Measurements from ENCODE around the gene RNASE9. TPM values are rescaled to one million over a fixed set of nuclear protein-coding genes. Genes with fewer than 3 reads are reported as not detected.

The RNASE9 gene
- total RNA-seq (ENCODE audit: low replicate concordance): not detected in 2 replicates
- long read RNA-seq: 0 reads

DNA sequence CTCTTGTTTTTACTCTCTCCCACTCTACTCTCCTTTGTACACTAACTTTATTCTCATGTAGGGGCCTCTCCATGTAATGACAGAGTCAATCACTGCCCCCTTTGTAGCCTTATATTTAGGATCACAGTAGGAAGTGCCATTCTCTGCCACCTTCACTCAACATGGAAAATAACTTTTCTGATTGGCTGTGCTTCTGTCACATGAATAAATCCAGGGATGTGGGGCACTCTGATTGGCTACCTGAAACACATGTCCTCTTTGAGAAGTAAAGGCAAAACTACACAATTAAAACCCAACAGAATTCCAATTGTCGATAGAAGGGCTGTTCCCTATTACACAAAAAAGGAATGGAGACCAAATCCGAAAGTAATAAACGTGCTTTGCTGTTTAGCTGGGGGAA is at the start of gene RNASE9:
Gene RNASE9 (minus strand): TSS at position 87 of the 400 bp plus-strand sequence.
- H3K27ac Mint-ChIP-seq: no peak within 1 kb of the TSS
- H3K36me3 Mint-ChIP-seq: no peaks in the 10 kb centered on the region
- H3K27me3 Mint-ChIP-seq: no peaks in the 10 kb centered on the region
- H3K4me3 Mint-ChIP-seq: no peak within 1 kb of the TSS
- no peaks in the 10 kb centered on the region for H3K9me3 Mint-ChIP-seq
- TF ChIP-seq, protein P1, sequence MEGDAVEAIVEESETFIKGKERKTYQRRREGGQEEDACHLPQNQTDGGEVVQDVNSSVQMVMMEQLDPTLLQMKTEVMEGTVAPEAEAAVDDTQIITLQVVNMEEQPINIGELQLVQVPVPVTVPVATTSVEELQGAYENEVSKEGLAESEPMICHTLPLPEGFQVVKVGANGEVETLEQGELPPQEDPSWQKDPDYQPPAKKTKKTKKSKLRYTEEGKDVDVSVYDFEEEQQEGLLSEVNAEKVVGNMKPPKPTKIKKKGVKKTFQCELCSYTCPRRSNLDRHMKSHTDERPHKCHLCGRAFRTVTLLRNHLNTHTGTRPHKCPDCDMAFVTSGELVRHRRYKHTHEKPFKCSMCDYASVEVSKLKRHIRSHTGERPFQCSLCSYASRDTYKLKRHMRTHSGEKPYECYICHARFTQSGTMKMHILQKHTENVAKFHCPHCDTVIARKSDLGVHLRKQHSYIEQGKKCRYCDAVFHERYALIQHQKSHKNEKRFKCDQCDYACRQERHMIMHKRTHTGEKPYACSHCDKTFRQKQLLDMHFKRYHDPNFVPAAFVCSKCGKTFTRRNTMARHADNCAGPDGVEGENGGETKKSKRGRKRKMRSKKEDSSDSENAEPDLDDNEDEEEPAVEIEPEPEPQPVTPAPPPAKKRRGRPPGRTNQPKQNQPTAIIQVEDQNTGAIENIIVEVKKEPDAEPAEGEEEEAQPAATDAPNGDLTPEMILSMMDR (conservative IDR thresholded peaks at IDR 0.05): no peak
- DNase-seq (ENCODE audit: extremely low spot score, unreplicated experiment): no peak
- H3K4me1 Mint-ChIP-seq (ENCODE audit: unreplicated experiment): peaks cover 10% of the 10 kb centered on the region

DNA sequence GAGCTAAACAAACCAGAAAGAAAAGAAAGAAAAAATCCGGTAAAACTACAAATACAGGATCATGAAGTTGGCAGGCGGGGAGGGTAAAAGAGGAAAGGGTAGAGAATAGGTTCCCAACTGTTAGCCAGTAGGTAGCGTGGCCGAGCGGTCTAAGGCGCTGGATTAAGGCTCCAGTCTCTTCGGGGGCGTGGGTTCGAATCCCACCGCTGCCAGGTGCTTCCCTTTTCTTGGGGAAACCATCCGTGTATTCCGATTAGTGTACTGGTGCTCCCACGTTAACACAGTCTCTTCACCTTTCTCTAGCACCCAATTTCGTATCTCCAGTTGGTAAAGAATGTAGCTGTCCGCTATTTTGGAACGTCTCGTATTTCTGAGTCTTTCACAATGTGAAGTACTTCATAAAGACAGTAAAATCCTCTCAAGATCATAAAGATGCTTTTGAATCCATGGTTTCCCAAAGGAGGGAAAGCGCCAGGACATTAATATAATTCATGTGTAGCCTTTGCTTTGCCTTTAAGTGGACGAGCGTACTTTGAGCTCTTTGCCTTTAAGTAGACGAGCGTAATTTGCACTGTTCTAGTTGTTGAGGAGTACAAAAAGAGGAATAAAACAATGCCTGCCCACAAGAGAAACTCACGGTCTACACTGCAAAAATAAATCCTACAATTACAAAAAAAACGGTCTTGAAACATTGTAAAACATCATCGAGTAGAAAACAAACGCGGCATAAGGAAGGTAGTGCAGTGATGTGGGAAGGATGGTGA is 49.3 kb upstream of the RNASE9 start:
- Mint-ChIP-seq H3K27me3 (peaks cover 2% of the 10 kb centered on the region), H3K36me3 (no peaks in the 10 kb centered on the region), H3K9me3 (no peaks in the 10 kb centered on the region), H3K4me3 (no peak overlapping the region), H3K4me1 (ENCODE audit: unreplicated experiment) (peaks cover 5% of the 10 kb centered on the region), H3K27ac (no peak overlapping the region)
- TF ChIP-seq, protein P1 (conservative IDR thresholded peaks at IDR 0.05): no peak
- no peak for DNase-seq (ENCODE audit: extremely low spot score, unreplicated experiment)

DNA sequence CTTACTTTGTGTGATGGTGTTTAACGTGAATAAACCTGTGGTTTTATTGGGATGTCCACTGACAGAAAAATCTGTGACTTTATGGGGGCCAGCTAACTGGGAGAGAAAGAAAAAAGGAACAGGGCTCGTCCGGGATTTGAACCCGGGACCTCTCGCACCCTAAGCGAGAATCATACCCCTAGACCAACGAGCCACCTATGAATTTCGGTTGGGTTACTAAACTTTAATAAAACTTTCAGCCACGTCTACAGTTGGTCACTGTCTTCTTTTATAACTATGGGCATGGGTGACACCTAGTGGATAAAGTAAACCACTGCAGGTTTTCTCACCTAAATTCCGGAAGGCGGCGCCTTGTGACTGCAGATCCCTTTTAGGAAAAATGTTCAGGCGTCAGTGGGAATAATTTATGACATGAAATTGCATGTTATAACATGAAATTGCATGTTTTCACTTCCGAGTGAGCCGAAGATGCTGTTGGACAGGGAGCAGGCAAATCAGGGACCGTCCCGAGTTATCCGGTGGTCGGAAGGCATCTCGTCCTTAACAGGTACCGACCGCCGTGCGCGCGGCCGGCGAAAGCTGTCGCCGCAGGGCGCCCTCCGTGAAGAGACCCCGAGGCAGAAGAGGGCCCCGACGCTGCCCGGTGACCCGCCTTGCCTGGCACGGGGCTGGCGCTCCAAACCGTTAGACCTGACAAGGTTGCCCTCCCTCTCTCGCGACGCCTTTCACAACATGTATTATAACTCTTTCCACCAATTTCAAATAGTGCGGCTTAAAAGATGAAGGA is 48.6 kb upstream of the RNASE9 start:
- no peak overlapping the region for H3K4me3 Mint-ChIP-seq
- DNase-seq (ENCODE audit: extremely low spot score, unreplicated experiment): no peak

DNA sequence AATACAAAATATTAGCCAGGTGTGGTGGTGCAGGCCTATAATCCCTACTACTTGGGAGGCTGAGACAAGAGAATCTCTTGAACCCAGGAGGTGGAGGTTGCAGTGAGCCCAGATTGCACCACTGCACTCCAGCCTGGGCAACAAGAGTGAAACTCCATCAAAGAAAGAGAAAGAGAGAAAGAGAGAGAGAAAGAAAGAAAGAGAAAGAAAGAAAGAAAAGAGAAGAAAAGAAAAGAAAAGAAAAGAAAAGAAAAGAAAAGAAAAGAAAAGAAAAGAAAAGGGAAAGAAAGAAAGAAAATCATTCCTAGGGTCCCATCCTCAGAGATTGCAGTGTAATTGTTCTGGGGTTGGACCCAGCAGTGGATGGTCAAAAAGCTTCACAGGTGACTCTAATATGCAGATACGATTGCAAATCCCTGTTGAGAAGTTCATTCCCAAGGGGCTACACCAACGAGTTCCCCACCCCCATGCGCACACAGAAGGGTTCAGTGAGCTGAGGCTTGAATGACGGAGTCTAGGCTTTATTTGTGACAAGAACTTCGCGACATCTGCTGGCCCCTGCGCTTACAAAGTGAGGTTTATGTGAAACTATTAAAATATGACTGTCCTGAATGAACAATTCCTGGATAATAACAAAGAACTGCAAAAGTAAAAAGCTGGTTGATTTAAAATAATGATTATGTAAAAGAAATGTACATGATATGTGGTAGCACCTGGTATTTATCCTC is 47.7 kb upstream of the RNASE9 start:
- Mint-ChIP-seq H3K36me3 (no peaks in the 10 kb centered on the region), H3K4me3 (no peak overlapping the region), H3K27ac (no peak overlapping the region), H3K27me3 (peaks cover 2% of the 10 kb centered on the region), H3K9me3 (no peaks in the 10 kb centered on the region), H3K4me1 (ENCODE audit: unreplicated experiment) (no peaks in the 10 kb centered on the region)
- TF ChIP-seq, protein P1 (conservative IDR thresholded peaks at IDR 0.05): no peak
- DNase-seq (ENCODE audit: extremely low spot score, unreplicated experiment): no peak

More for the DNA sequence above, 48.6 kb upstream of the RNASE9 start:
- H3K36me3 Mint-ChIP-seq: no peaks in the 10 kb centered on the region
- H3K4me1 Mint-ChIP-seq (ENCODE audit: unreplicated experiment): peaks cover under 1% of the 10 kb centered on the region
- TF ChIP-seq, protein P1 (conservative IDR thresholded peaks at IDR 0.05): peak; percentile 93
- H3K27me3 Mint-ChIP-seq: peaks cover 2% of the 10 kb centered on the region
- no peaks in the 10 kb centered on the region for H3K9me3 Mint-ChIP-seq
- H3K27ac Mint-ChIP-seq: no peak overlapping the region

DNA sequence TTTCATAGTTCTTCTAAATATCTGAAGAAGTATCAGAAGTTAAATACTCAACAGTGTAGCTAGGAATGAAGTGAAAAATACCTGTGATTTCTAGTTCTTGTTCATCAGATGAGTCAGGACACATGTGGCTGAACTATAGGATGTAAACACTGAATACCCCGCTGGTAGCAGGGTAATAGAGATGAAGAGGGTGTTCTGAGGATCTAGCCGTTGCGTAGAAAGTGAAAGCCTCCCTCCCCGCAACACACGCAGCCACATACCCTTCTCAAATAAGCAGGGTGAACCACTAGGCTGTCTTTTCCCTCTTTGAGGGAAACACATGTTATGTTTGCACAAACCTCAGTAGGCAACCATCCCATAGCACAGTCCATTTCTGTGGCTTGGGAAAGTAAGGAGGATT is 46.8 kb upstream of the RNASE9 start:
- H3K4me1 Mint-ChIP-seq (ENCODE audit: unreplicated experiment): no peaks in the 10 kb centered on the region
- H3K27me3 Mint-ChIP-seq: peaks cover 2% of the 10 kb centered on the region
- TF ChIP-seq, protein P1 (conservative IDR thresholded peaks at IDR 0.05): no peak
- H3K4me3 Mint-ChIP-seq: no peak overlapping the region
- no peaks in the 10 kb centered on the region for H3K9me3 Mint-ChIP-seq
- no peak for DNase-seq (ENCODE audit: extremely low spot score, unreplicated experiment)
- no peak overlapping the region for H3K27ac Mint-ChIP-seq
- no peaks in the 10 kb centered on the region for H3K36me3 Mint-ChIP-seq

All from type B pancreatic cell (in vitro differentiated cells).